ENCODE measurements around the gene APEH.

The APEH gene

GRCh38 chr3:49718858-49719213, 44.7 kb downstream of the APEH start:
- Histone ChIP-seq H3K4me1 (ENCODE audit: control insufficient read depth in 1 of 2, insufficient read depth in 2 of 2, low read length in 2 of 2) (peaks cover 11 to 16% of the 10 kb centered on the region in 2 experiments), H2BK120ac (ENCODE audit: insufficient read depth, low read length, poor library complexity) (no peak overlapping the region), H4K91ac (ENCODE audit: low read depth, low read length) (no peak overlapping the region), H2AK5ac (ENCODE audit: low read length) (no peak overlapping the region), H2BK12ac (ENCODE audit: low read length) (no peak overlapping the region), H3K14ac (ENCODE audit: low read length) (no peak overlapping the region), H3K27me3 (ENCODE audit: insufficient read depth, low read length) (no peaks in the 10 kb centered on the region), H3K9me3 (ENCODE audit: insufficient read depth, low read depth, low read length) (peaks cover 10% of the 10 kb centered on the region), H3K18ac (ENCODE audit: low read length) (no peak overlapping the region), H2BK5ac (ENCODE audit: low read depth, low read length, poor library complexity) (no peak overlapping the region), H3K79me1 (ENCODE audit: low read length) (peaks cover 6% of the 10 kb centered on the region), H3K4me2 (ENCODE audit: low read length) (peak overlapping the region; percentile 85), H3K23ac (ENCODE audit: low read length) (no peak overlapping the region), H3K27ac (ENCODE audit: low read depth, low read length) (no peak overlapping the region), H3K79me2 (ENCODE audit: control insufficient read depth, insufficient read depth, low read length, poor library complexity) (peaks cover 7% of the 10 kb centered on the region), H4K8ac (ENCODE audit: low read depth, low read length) (no peak overlapping the region), H3K9ac (ENCODE audit: low read length) (no peak overlapping the region), H3K36me3 (ENCODE audit: control insufficient read depth in 1 of 2, insufficient read depth in 2 of 2, low read length in 2 of 2) (peaks cover 35 to 41% of the 10 kb centered on the region in 2 experiments), H3K4me3 (ENCODE audit: low read depth, low read length) (peak overlapping the region; percentile 71), H3K4ac (ENCODE audit: low read depth, low read length) (no peak overlapping the region), H4K12ac (ENCODE audit: low read depth, low read length) (no peak overlapping the region), H2AFZ (ENCODE audit: insufficient read depth, low read length, poor library complexity) (no peak overlapping the region)
- DNase-seq, result no peak
- WGBS (ENCODE audit: extremely low coverage, insufficient coverage, insufficient read length), result no CpG with 5 or more reads among the region's 33 CpGs

- no peak within 1 kb of the TSS for H2BK120ac ChIP-seq (ENCODE audit: insufficient read depth, low read length, poor library complexity)
- no CpG with 5 or more reads among the region's 50 CpGs for WGBS (ENCODE audit: extremely low coverage, insufficient coverage, insufficient read length)
- no peak within 1 kb of the TSS for H3K18ac ChIP-seq (ENCODE audit: low read length)
- peaks cover 35 to 41% of the 10 kb centered on the region in 2 experiments for H3K36me3 ChIP-seq (ENCODE audit: control insufficient read depth in 1 of 2, insufficient read depth in 2 of 2, low read length in 2 of 2)
- peaks cover 9% of the 10 kb centered on the region for H3K79me1 ChIP-seq (ENCODE audit: low read length)
- H3K14ac ChIP-seq (ENCODE audit: low read length), result peak within 1 kb of the TSS; percentile 50
- H2BK12ac ChIP-seq (ENCODE audit: low read length), result no peak within 1 kb of the TSS
- H3K23ac ChIP-seq (ENCODE audit: low read length), result no peak within 1 kb of the TSS
- H4K91ac ChIP-seq (ENCODE audit: low read depth, low read length), result peak within 1 kb of the TSS; percentile 17
- no peak within 1 kb of the TSS for H3K27ac ChIP-seq (ENCODE audit: low read depth, low read length)
- peaks cover 10% of the 10 kb centered on the region for H3K9me3 ChIP-seq (ENCODE audit: insufficient read depth, low read depth, low read length)
- no peak within 1 kb of the TSS for H2AK5ac ChIP-seq (ENCODE audit: low read length)
- peak within 1 kb of the TSS; percentile 85 for H3K4me2 ChIP-seq (ENCODE audit: low read length)
- H2BK5ac ChIP-seq (ENCODE audit: low read depth, low read length, poor library complexity), result no peak within 1 kb of the TSS
- H4K12ac ChIP-seq (ENCODE audit: low read depth, low read length), result peak within 1 kb of the TSS; percentile 50
- H2AFZ ChIP-seq (ENCODE audit: insufficient read depth, low read length, poor library complexity), result peak within 1 kb of the TSS; percentile 1
- peaks cover 11 to 16% of the 10 kb centered on the region in 2 experiments for H3K4me1 ChIP-seq (ENCODE audit: control insufficient read depth in 1 of 2, insufficient read depth in 2 of 2, low read length in 2 of 2)
- H3K4me3 ChIP-seq (ENCODE audit: low read depth, low read length), result peak within 1 kb of the TSS; percentile 71
- no peaks in the 10 kb centered on the region for H3K27me3 ChIP-seq (ENCODE audit: insufficient read depth, low read length)
- H3K9ac ChIP-seq (ENCODE audit: low read length), result no peak within 1 kb of the TSS
- H3K79me2 ChIP-seq (ENCODE audit: control insufficient read depth, insufficient read depth, low read length, poor library complexity), result peaks cover 9% of the 10 kb centered on the region
- peak within 1 kb of the TSS; percentile 55 for H4K8ac ChIP-seq (ENCODE audit: low read depth, low read length)
- no peak within 1 kb of the TSS for H3K4ac ChIP-seq (ENCODE audit: low read depth, low read length)
- DNase-seq, result peak; percentile 87
Measured at GRCh38 chr3:49719214-49719884, 45.2 kb downstream of the APEH start, which contains the start of gene AMIGO3. Gene AMIGO3 (minus strand): TSS chr3:49719684. CDS start chr3:49719465, 219 bp downstream.

- Histone ChIP-seq H4K8ac (ENCODE audit: low read depth, low read length) (no peak overlapping the region), H3K4ac (ENCODE audit: low read depth, low read length) (no peak overlapping the region), H3K9ac (ENCODE audit: low read length) (no peak overlapping the region), H3K79me2 (ENCODE audit: control insufficient read depth, insufficient read depth, low read length, poor library complexity) (peaks cover 9% of the 10 kb centered on the region), H3K18ac (ENCODE audit: low read length) (no peak overlapping the region), H3K9me3 (ENCODE audit: insufficient read depth, low read depth, low read length) (peaks cover 8% of the 10 kb centered on the region), H4K12ac (ENCODE audit: low read depth, low read length) (no peak overlapping the region), H3K23ac (ENCODE audit: low read length) (no peak overlapping the region), H4K91ac (ENCODE audit: low read depth, low read length) (no peak overlapping the region), H2BK120ac (ENCODE audit: insufficient read depth, low read length, poor library complexity) (no peak overlapping the region), H3K36me3 (ENCODE audit: control insufficient read depth in 1 of 2, insufficient read depth in 2 of 2, low read length in 2 of 2) (peaks cover 38 to 41% of the 10 kb centered on the region in 2 experiments), H3K4me2 (ENCODE audit: low read length) (no peak overlapping the region), H2AFZ (ENCODE audit: insufficient read depth, low read length, poor library complexity) (no peak overlapping the region), H3K14ac (ENCODE audit: low read length) (no peak overlapping the region), H3K27me3 (ENCODE audit: insufficient read depth, low read length) (no peaks in the 10 kb centered on the region), H3K4me1 (ENCODE audit: control insufficient read depth in 1 of 2, insufficient read depth in 2 of 2, low read length in 2 of 2) (peaks cover 13 to 20% of the 10 kb centered on the region in 2 experiments), H2AK5ac (ENCODE audit: low read length) (no peak overlapping the region), H3K27ac (ENCODE audit: low read depth, low read length) (no peak overlapping the region), H2BK5ac (ENCODE audit: low read depth, low read length, poor library complexity) (no peak overlapping the region), H3K79me1 (ENCODE audit: low read length) (peaks cover 9% of the 10 kb centered on the region), H3K4me3 (ENCODE audit: low read depth, low read length) (peak overlapping the region; percentile 9), H2BK12ac (ENCODE audit: low read length) (no peak overlapping the region)
- WGBS (ENCODE audit: extremely low coverage, insufficient coverage, insufficient read length), result no CpG with 5 or more reads among the region's 4 CpGs
- no peak for DNase-seq
Measured at GRCh38 chr3:49720855-49721595, 46.9 kb downstream of the APEH start.

GRCh38 chr3:49721596-49721895, 47.4 kb downstream of the APEH start:
- Histone ChIP-seq H2BK120ac (ENCODE audit: insufficient read depth, low read length, poor library complexity) (no peak overlapping the region), H3K27ac (ENCODE audit: low read depth, low read length) (no peak overlapping the region), H3K4ac (ENCODE audit: low read depth, low read length) (no peak overlapping the region), H4K8ac (ENCODE audit: low read depth, low read length) (no peak overlapping the region), H2BK12ac (ENCODE audit: low read length) (no peak overlapping the region), H3K4me3 (ENCODE audit: low read depth, low read length) (no peak overlapping the region), H3K4me2 (ENCODE audit: low read length) (no peak overlapping the region), H4K91ac (ENCODE audit: low read depth, low read length) (no peak overlapping the region), H3K36me3 (ENCODE audit: control insufficient read depth in 1 of 2, insufficient read depth in 2 of 2, low read length in 2 of 2) (peaks cover 40 to 41% of the 10 kb centered on the region in 2 experiments), H3K79me2 (ENCODE audit: control insufficient read depth, insufficient read depth, low read length, poor library complexity) (peaks cover 9% of the 10 kb centered on the region), H3K18ac (ENCODE audit: low read length) (no peak overlapping the region), H4K12ac (ENCODE audit: low read depth, low read length) (no peak overlapping the region), H3K14ac (ENCODE audit: low read length) (no peak overlapping the region), H3K27me3 (ENCODE audit: insufficient read depth, low read length) (no peaks in the 10 kb centered on the region), H3K4me1 (ENCODE audit: control insufficient read depth in 1 of 2, insufficient read depth in 2 of 2, low read length in 2 of 2) (peaks cover 13 to 20% of the 10 kb centered on the region in 2 experiments), H2AK5ac (ENCODE audit: low read length) (no peak overlapping the region), H2AFZ (ENCODE audit: insufficient read depth, low read length, poor library complexity) (no peak overlapping the region), H2BK5ac (ENCODE audit: low read depth, low read length, poor library complexity) (no peak overlapping the region), H3K9me3 (ENCODE audit: insufficient read depth, low read depth, low read length) (peaks cover 8% of the 10 kb centered on the region), H3K79me1 (ENCODE audit: low read length) (peaks cover 9% of the 10 kb centered on the region), H3K9ac (ENCODE audit: low read length) (no peak overlapping the region), H3K23ac (ENCODE audit: low read length) (no peak overlapping the region)
- WGBS (ENCODE audit: extremely low coverage, insufficient coverage, insufficient read length), result no CpG with 5 or more reads among the region's 9 CpGs
- no peak for DNase-seq
